Measurements from ENCODE around the gene FAAP20.
A peak's percentile ranks its signal among the peaks of the same experiment; 100 is the strongest.

FAAP20 gene, protein sequence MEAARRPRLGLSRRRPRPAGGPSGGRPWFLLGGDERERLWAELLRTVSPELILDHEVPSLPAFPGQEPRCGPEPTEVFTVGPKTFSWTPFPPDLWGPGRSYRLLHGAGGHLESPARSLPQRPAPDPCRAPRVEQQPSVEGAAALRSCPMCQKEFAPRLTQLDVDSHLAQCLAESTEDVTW

GRCh38 chr1:2194319-2194897, at the start of gene FAAP20:
FAAP20 (minus strand) TSS chr1:2194772; CDS start chr1:2194749, 23 bp downstream.
- TF ChIP-seq, protein P1, sequence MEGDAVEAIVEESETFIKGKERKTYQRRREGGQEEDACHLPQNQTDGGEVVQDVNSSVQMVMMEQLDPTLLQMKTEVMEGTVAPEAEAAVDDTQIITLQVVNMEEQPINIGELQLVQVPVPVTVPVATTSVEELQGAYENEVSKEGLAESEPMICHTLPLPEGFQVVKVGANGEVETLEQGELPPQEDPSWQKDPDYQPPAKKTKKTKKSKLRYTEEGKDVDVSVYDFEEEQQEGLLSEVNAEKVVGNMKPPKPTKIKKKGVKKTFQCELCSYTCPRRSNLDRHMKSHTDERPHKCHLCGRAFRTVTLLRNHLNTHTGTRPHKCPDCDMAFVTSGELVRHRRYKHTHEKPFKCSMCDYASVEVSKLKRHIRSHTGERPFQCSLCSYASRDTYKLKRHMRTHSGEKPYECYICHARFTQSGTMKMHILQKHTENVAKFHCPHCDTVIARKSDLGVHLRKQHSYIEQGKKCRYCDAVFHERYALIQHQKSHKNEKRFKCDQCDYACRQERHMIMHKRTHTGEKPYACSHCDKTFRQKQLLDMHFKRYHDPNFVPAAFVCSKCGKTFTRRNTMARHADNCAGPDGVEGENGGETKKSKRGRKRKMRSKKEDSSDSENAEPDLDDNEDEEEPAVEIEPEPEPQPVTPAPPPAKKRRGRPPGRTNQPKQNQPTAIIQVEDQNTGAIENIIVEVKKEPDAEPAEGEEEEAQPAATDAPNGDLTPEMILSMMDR (IDR thresholded peaks at IDR 0.05): no peak
- Mint-ChIP-seq H3K36me3 (ENCODE audit: low read depth) (no peaks in the 10 kb centered on the region), H3K4me3 (peak within 1 kb of the TSS; percentile 84), H3K27me3 (ENCODE audit: low read depth, poor library complexity) (peaks cover 1% of the 10 kb centered on the region), H3K4me1 (peaks cover 34% of the 10 kb centered on the region), H3K9me3 (no peaks in the 10 kb centered on the region), H3K27ac (peak within 1 kb of the TSS; percentile 90)
- DNase-seq: peak; percentile 75

- peak overlapping the region; percentile 80 for H3K27ac Mint-ChIP-seq
Measured at GRCh38 chr1:2242814-2243725, 48.5 kb upstream of the FAAP20 start.

DNA sequence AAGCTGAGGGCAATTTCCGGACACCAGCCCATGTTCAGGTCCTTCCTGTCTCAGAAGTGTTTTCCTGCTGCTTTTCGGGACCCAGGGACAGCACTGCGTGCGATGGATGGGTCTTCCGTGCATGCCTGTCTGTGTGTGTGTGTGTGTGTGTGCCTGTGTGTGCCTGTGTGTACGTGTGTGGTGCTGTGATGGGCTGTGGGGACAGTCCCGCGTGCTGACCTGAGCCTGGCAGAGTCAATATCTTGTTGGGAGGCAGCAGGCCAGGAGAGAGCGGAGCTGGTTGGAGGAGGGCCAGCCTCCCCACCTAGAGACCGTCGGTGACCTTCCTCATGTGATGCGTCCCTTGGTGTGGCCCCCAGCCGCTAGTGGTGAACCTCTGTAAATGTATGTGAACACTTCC, 47.2 kb upstream of the FAAP20 start:
- Mint-ChIP-seq H3K4me3 (peak overlapping the region; percentile 41), H3K27ac (peak overlapping the region; percentile 98), H3K9me3 (no peaks in the 10 kb centered on the region), H3K36me3 (ENCODE audit: low read depth) (peaks cover 37% of the 10 kb centered on the region), H3K27me3 (ENCODE audit: low read depth, poor library complexity) (no peaks in the 10 kb centered on the region), H3K4me1 (peaks cover 76% of the 10 kb centered on the region)
- DNase-seq: no peak
- TF ChIP-seq, protein P1 (IDR thresholded peaks at IDR 0.05): no peak

More at GRCh38 chr1:2242814-2243725, 48.5 kb upstream of the FAAP20 start:
- Mint-ChIP-seq H3K9me3 (no peaks in the 10 kb centered on the region), H3K4me1 (peaks cover 78% of the 10 kb centered on the region), H3K27me3 (ENCODE audit: low read depth, poor library complexity) (no peaks in the 10 kb centered on the region), H3K36me3 (ENCODE audit: low read depth) (peaks cover 37% of the 10 kb centered on the region), H3K4me3 (no peak overlapping the region)
- DNase-seq: no peak
- TF ChIP-seq, protein P1 (IDR thresholded peaks at IDR 0.05): no peak

DNA sequence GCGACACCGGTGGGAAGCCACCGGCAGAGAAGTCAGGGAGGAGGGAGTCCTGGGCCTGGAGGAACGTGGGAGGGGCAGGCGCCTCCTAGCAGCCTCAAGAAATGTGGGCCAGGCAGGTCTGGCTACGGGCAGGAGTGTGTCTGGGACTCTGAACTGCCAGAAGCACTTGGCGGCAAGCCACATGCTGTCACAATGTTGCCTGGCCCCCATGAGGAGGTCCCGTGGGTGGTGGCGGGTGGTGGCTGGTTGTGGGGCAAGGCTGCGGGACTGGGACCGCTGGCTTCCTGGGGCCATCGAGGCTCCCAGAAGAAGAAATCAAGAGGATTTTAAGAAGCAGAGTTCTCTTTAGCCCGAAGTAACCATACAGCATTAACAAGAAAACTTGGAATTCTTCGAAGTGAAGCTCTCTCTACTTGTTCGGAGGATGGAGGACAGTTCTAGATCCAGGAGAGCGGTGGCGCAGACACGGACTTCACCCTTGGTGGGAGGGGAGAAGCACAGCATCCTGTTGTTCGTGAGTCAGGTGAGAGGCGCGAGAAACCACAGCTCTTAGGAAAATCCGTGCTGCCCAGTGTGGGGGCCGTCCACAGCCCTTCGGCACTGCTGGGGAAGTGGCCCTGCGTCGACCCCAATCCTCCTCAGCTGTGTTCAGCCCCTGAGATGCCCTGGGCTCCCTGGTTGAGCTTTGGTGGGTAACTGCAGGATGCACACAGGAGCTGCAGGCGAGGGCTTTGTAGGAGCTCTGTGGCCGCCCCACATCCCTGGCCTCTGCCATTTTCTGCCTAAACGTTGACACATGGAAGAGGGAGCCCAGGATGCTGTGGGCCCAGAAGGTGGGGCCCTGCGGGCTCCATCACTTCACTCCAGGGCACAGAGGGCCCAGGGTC, 45.9 kb upstream of the FAAP20 start:
- H3K27ac Mint-ChIP-seq: peak overlapping the region; percentile 99
- TF ChIP-seq, protein P1 (IDR thresholded peaks at IDR 0.05): no peak
- no peaks in the 10 kb centered on the region for H3K27me3 Mint-ChIP-seq (ENCODE audit: low read depth, poor library complexity)
- H3K36me3 Mint-ChIP-seq (ENCODE audit: low read depth): peaks cover 31% of the 10 kb centered on the region
- peaks cover 76% of the 10 kb centered on the region for H3K4me1 Mint-ChIP-seq
- no peak overlapping the region for H3K4me3 Mint-ChIP-seq
- H3K9me3 Mint-ChIP-seq: no peaks in the 10 kb centered on the region
- no peak for DNase-seq

GRCh38 chr1:2239384-2239985, 44.9 kb upstream of the FAAP20 start:
- peak overlapping the region; percentile 99 for H3K27ac Mint-ChIP-seq
- no peak overlapping the region for H3K4me3 Mint-ChIP-seq
- H3K9me3 Mint-ChIP-seq: no peaks in the 10 kb centered on the region

More at GRCh38 chr1:2239384-2239985, 44.9 kb upstream of the FAAP20 start:
- DNase-seq: no peak
- Mint-ChIP-seq H3K36me3 (ENCODE audit: low read depth) (peaks cover 25% of the 10 kb centered on the region), H3K27me3 (ENCODE audit: low read depth, poor library complexity) (no peaks in the 10 kb centered on the region), H3K4me1 (peaks cover 77% of the 10 kb centered on the region)
- TF ChIP-seq, protein P1 (IDR thresholded peaks at IDR 0.05): no peak
